Osteocyte (in vitro differentiated cells): Measurements from ENCODE around the gene COL10A1. TPM values are rescaled to one million over a fixed set of nuclear protein-coding genes. Genes with fewer than 3 reads are reported as not detected.

Experiments
- total RNA-seq: library from RNA; stranded (reverse); gene quantifications from 2 replicates; pipeline ENCODE4 v1.2.1, GENCODE V29; 2021

COL10A1 gene
- total RNA-seq, 1 donor from 2014 or later: not detected

Other genes with a start within 250 kb of the COL10A1 start
- 0.03 and 0.05 TPM in 2 replicates for gene FRK, start 65.2 kb downstream of the COL10A1 start, total RNA-seq
- 16.0 TPM in 2 replicates for gene NT5DC1, start 25.3 kb downstream of the COL10A1 start, total RNA-seq
- 29.6 and 32.6 TPM in 2 replicates for gene TSPYL4, start 127.9 kb upstream of the COL10A1 start, total RNA-seq
- 64.9 and 65.3 TPM in 2 replicates for gene TSPYL1, start 153.8 kb upstream of the COL10A1 start, total RNA-seq
- gene DSE, start 244.8 kb upstream of the COL10A1 start, total RNA-seq: 57.2 and 67.1 TPM in 2 replicates